NCI-H1105 treated with DMSO at 0.1 percent for 48 hours (cell line): ENCODE results near the gene ELAPOR1.

ENCODE experiments used
- DNase-seq: peaks from one replicate; lab custom pipeline; 2025; lab: John Stamatoyannopoulos, UW

ELAPOR1 gene

GRCh38 chr1:109094871-109095270 lies 19.0 kb upstream of the ELAPOR1 start:
- DNase-seq: no peak

- DNase-seq: no peak
Observed at GRCh38 chr1:109095631-109096030, 18.3 kb upstream of the ELAPOR1 start.

GRCh38 chr1:109096120-109096519 lies 17.8 kb upstream of the ELAPOR1 start:
- no peak for DNase-seq

- peak; percentile 95 for DNase-seq
Observed at GRCh38 chr1:109099938-109100773, 13.8 kb upstream of the ELAPOR1 start.

- DNase-seq: no peak
Observed at GRCh38 chr1:109104364-109105151, 9.4 kb upstream of the ELAPOR1 start.

- DNase-seq: no peak
Observed at GRCh38 chr1:109105881-109106280, 8.0 kb upstream of the ELAPOR1 start.

- no peak for DNase-seq
Observed at GRCh38 chr1:109107785-109108184, 6.1 kb upstream of the ELAPOR1 start.

GRCh38 chr1:109109906-109110305 lies 4.0 kb upstream of the ELAPOR1 start:
- no peak for DNase-seq

GRCh38 chr1:109111386-109112055 lies 2.4 kb upstream of the ELAPOR1 start:
- no peak for DNase-seq

- peak; percentile 21 for DNase-seq
Observed at GRCh38 chr1:109112056-109112651, 1.8 kb upstream of the ELAPOR1 start.

GRCh38 chr1:109112652-109113285 lies 1.1 kb upstream of the ELAPOR1 start:
- DNase-seq: peak; percentile 93

- no peak for DNase-seq
Observed at GRCh38 chr1:109114342-109114674, 393 bp downstream of the ELAPOR1 start.

GRCh38 chr1:109115685-109116084 lies 1.8 kb downstream of the ELAPOR1 start:
- no peak for DNase-seq

- DNase-seq: peak; percentile 93
Observed at GRCh38 chr1:109116286-109116685, 2.4 kb downstream of the ELAPOR1 start.

- DNase-seq: no peak
Observed at GRCh38 chr1:109118089-109118488, 4.2 kb downstream of the ELAPOR1 start.

GRCh38 chr1:109120356-109120755 lies 6.4 kb downstream of the ELAPOR1 start:
- no peak for DNase-seq

GRCh38 chr1:109131059-109131458 lies 17.1 kb downstream of the ELAPOR1 start:
- no peak for DNase-seq

- no peak for DNase-seq
Observed at GRCh38 chr1:109131800-109132199, 17.9 kb downstream of the ELAPOR1 start.

GRCh38 chr1:109133002-109133706 lies 19.2 kb downstream of the ELAPOR1 start:
- DNase-seq: peak; percentile 68

GRCh38 chr1:109133815-109134214 lies 19.9 kb downstream of the ELAPOR1 start:
- DNase-seq: peak; percentile 56

GRCh38 chr1:109134423-109134822 lies 20.5 kb downstream of the ELAPOR1 start:
- DNase-seq: peak; percentile 45
